KMS-11 (cell line): ENCODE data around the gene CROCC.
"Not testable (repeated sequence)": the region's sequence is repeated elsewhere in the genome, so short reads cannot be mapped to it uniquely, and the experiment has no call there.

Experiments
- H2AFZ ChIP-seq: fragments of 200-600 bp; sonication (generic); 2 replicates; pipeline ENCODE4 v1.6.1; 2016; ENCODE audit warnings: antibody characterized with exemption, mixed run types, low read depth
- H3K27ac ChIP-seq: fragments of 200-600 bp; sonication (generic); 2 replicates; pipeline ENCODE4 v1.6.1; 2016; ENCODE audit warnings: mild to moderate bottlenecking, mixed run types
- H3K27me3 ChIP-seq: fragments of 200-600 bp; sonication (generic); 2 replicates; pipeline ENCODE4 v1.6.1; 2017; ENCODE audit warnings: mild to moderate bottlenecking, low read depth, mixed run types, moderate library complexity; ENCODE audit not compliant: insufficient read depth
- H3K36me3 ChIP-seq: fragments of 200-600 bp; sonication (generic); 2 replicates; pipeline ENCODE4 v1.6.1; 2017; ENCODE audit warnings: mild to moderate bottlenecking, mixed run types; ENCODE audit not compliant: insufficient read depth
- H3K4me1 ChIP-seq: fragments of 200-600 bp; sonication (generic); 2 replicates; pipeline ENCODE4 v1.6.1; 2016; ENCODE audit warnings: mild to moderate bottlenecking, low read depth, mixed run types; ENCODE audit not compliant: poor library complexity, severe bottlenecking
- H3K4me2 ChIP-seq: fragments of 200-600 bp; sonication (generic); 2 replicates; pipeline ENCODE4 v1.7.0; 2016; ENCODE audit warnings: mild to moderate bottlenecking, mixed run types
- H3K4me3 ChIP-seq: fragments of 200-600 bp; sonication (generic); IDR thresholded peaks from 2 replicates; pipeline ENCODE4 v1.6.1; 2017; ENCODE audit warnings: low read depth, low read length, mixed read lengths; ENCODE audit not compliant: insufficient read depth
- H3K79me2 ChIP-seq: fragments of 200-600 bp; sonication (generic); 2 replicates; pipeline ENCODE4 v1.6.1; 2016; ENCODE audit warnings: low read depth, mixed run types; ENCODE audit not compliant: insufficient read depth
- H3K9ac ChIP-seq: fragments of 200-600 bp; sonication (generic); 2 replicates; pipeline ENCODE4 v1.6.1; 2016; ENCODE audit warnings: mild to moderate bottlenecking, mixed run types
- H4K20me1 ChIP-seq: fragments of 200-600 bp; sonication (generic); 2 replicates; pipeline ENCODE4 v1.6.1; 2016; ENCODE audit warnings: mild to moderate bottlenecking, mixed run types; ENCODE audit not compliant: insufficient read depth
- CTCF ChIP-seq: fragments of 200-600 bp; sonication (generic); conservative IDR thresholded peaks from 2 replicates; pipeline ENCODE4 v1.6.1; 2017; ENCODE audit warnings: low read depth, mild to moderate bottlenecking, antibody characterized with exemption, low read length, moderate library complexity, mixed read lengths

The CROCC gene

DNA sequence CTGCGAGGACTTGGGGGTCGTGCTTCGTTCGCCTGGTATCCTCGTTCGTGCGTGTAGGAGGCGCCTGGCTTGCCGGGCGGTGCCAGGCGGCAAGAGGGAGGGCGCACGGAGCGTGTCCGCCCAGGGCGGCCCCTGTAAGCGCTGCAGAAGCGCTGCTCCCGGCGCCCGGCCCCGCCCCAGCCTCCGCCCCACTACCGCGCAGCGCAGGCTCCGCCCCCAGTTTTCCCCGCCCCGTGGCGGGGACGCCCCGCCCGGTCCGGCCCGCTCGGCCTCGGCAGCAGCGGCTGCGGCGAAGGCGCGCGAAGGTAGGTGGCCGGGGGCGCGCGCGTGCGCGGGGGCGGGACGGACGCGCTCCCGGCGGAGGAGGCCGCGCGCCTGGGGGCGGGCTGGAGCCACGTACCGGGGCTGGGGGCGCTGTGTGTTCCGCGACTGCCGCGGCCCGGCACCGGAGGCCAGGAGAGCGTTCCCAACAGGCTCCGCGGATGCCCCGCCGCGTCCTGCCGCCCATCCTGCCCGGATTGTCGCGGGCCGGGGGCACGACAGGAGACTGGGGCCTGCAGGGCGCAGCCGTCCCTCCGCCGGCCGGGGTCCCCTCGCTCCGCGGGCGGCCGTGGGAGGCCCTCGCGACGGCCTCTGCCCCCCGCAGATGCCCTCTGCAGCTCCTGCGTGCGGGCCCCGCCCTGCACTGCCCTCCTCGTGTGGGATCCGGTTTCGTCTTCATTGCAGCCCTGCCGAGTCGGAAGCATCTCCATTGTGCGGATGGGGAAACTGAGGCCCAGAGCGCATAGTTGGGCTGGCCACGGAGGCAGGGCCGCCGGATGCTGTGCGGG, 7.7 kb upstream of the CROCC start:
- Histone ChIP-seq H3K9ac (peak overlapping the region; percentile 84), H3K27ac (peak overlapping the region; percentile 62), H3K4me1 (peaks cover 23% of the 10 kb centered on the region), H3K27me3 (peaks cover 8% of the 10 kb centered on the region; the same call in 1 of the 2 replicates), H4K20me1 (no peaks in the 10 kb centered on the region), H3K4me3 (no peak overlapping the region), H3K79me2 (no peaks in the 10 kb centered on the region), H3K4me2 (peak overlapping the region; percentile 98), H3K36me3 (no peaks in the 10 kb centered on the region), H2AFZ (peak overlapping the region; percentile 99)
- TF ChIP-seq CTCF: no peak

- not testable (repeated sequence) for H3K79me2 ChIP-seq, H3K27me3 ChIP-seq, H3K4me3 ChIP-seq, H4K20me1 ChIP-seq, H3K36me3 ChIP-seq
- peak overlapping the region; percentile 62; the same call in 1 of the 2 replicates for H3K27ac ChIP-seq
- peak overlapping the region; percentile 78 for H3K4me2 ChIP-seq
- peaks cover 16% of the 10 kb centered on the region for H3K4me1 ChIP-seq
- H3K9ac ChIP-seq: peak overlapping the region; percentile 84
- H2AFZ ChIP-seq: peak overlapping the region; percentile 83; the same call in 1 of the 2 replicates
These were observed 6.7 kb upstream of the CROCC start for GRCh38 chr1:16914928-16915626.

DNA sequence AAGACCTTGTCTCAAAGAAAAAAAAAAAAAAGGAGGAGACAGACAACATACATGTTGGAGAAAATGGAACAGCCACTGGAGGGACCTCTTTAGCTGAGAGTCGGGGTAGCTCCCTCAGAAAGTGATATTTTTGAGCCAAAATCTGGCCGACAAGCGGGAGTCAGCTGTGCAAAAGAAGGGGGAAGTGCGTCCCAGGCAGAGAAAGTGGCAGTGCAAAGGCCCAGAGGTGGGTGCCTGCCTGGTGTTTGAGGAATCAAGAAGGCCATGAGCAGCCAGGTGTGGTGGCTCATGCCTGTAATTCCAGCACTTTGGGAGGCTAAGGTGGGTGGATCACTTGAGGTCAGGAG, 6.1 kb upstream of the CROCC start:
- Histone ChIP-seq H4K20me1 (no peaks in the 10 kb centered on the region), H3K36me3 (no peaks in the 10 kb centered on the region), H2AFZ (no peak overlapping the region), H3K9ac (no peak overlapping the region), H3K4me3 (no peak overlapping the region), H3K27me3 (peaks cover 2% of the 10 kb centered on the region; the same call in 1 of the 2 replicates), H3K4me1 (peaks cover 15% of the 10 kb centered on the region), H3K4me2 (peak overlapping the region; percentile 78; the same call in 1 of the 2 replicates), H3K27ac (no peak overlapping the region), H3K79me2 (no peaks in the 10 kb centered on the region)
- TF ChIP-seq CTCF: 0 out of 2 replicates have a peak, but pooled peaks have one; percentile 15

GRCh38 chr1:16916036-16916880, 5.5 kb upstream of the CROCC start:
- not testable (repeated sequence) for H3K36me3 ChIP-seq, H3K27ac ChIP-seq, H3K4me2 ChIP-seq, H3K4me3 ChIP-seq, H3K9ac ChIP-seq, H4K20me1 ChIP-seq, H3K27me3 ChIP-seq, H2AFZ ChIP-seq, H3K79me2 ChIP-seq
- peaks cover 15% of the 10 kb centered on the region for H3K4me1 ChIP-seq

GRCh38 chr1:16918371-16918770, 3.4 kb upstream of the CROCC start:
- Histone ChIP-seq H4K20me1 (no peaks in the 10 kb centered on the region), H3K79me2 (no peaks in the 10 kb centered on the region), H3K4me1 (peaks cover 13% of the 10 kb centered on the region), H3K27ac (no peak overlapping the region), H3K9ac (no peak overlapping the region), H2AFZ (no peak overlapping the region), H3K4me3 (no peak overlapping the region), H3K36me3 (no peaks in the 10 kb centered on the region), H3K27me3 (0 out of 2 replicates have a peak, but pooled peaks cover 1% of the 10 kb centered on the region), H3K4me2 (no peak overlapping the region)
- no peak for TF ChIP-seq CTCF

GRCh38 chr1:16918936-16919665, 2.6 kb upstream of the CROCC start:
- not testable (repeated sequence) for H4K20me1 ChIP-seq, H3K4me2 ChIP-seq, H3K36me3 ChIP-seq, H3K79me2 ChIP-seq, H3K9ac ChIP-seq, H3K27ac ChIP-seq, H3K27me3 ChIP-seq, H2AFZ ChIP-seq, H3K4me3 ChIP-seq
- H3K4me1 ChIP-seq: peaks cover 11% of the 10 kb centered on the region
